Transverse colon (tissue), 3 donors: ENCODE data around the gene MBOAT2.

ENCODE experiments used
- CTCF ChIP-seq, 5 experiments: fragments of 200-600 bp in 3 of 5; fragments of 450-650 bp in 2 of 5; sonication (generic) in 3 of 5; IDR thresholded peaks; 1 replicate in 2 of 5; 2 replicates in 3 of 5; pipeline ENCODE4 v1.5.1; 2016 to 2017; ENCODE audit warnings: antibody characterized with exemption in 5 of 5, inconsistent platforms in 3 of 5, mild to moderate bottlenecking in 2 of 5, moderate library complexity in 1 of 5
- EP300 ChIP-seq: sonication (generic); formaldehyde crosslinking; IDR thresholded peaks from one replicate; pipeline ENCODE4 v1.6.1; 2017; ENCODE audit warnings: antibody characterized with exemption, low read depth
- POLR2A ChIP-seq: fragments of 450-650 bp; IDR thresholded peaks from one replicate; pipeline ENCODE4 v1.6.1; 2016; ENCODE audit warnings: antibody characterized with exemption, mild to moderate bottlenecking, moderate library complexity

- TF ChIP-seq EP300 (no peak), CTCF (IDR thresholded peaks at IDR 0.05) (no peak), POLR2A (no peak)
Measured at GRCh38 chr2:8966123-8966908, 37.2 kb downstream of the MBOAT2 start.
